IMR-90 (cell line): ENCODE results near the gene TUB. TPM values are rescaled to one million over a fixed set of nuclear protein-coding genes. Genes with fewer than 3 reads are reported as not detected.
A peak's percentile ranks its signal among the peaks of the same experiment; 100 is the strongest.

Experiments used
- ATAC-seq: fragments of 200-7000 bp; cut with Tn5 transposase; 2 replicates; pipeline ENCODE4 v1.9.1; 2020; ENCODE audit warnings: low read depth, mild to moderate bottlenecking, moderate library complexity
- BruUV-seq: library from RNA; stranded (reverse); fragments of 400-500 nt; replicated peaks from 2 replicates; lab custom pipeline; 2021; lab: Mats Ljungman, UMichigan
- CTCF ChIA-PET: fragments of 300-600 bp; formaldehyde crosslinking; extraction: SDS; loops from one replicate; lab custom pipeline; 2021; ENCODE audit warnings: antibody characterized with exemption; lab: Yijun Ruan, JAX
- POLR2A ChIA-PET: fragments of 300-600 bp; sonication (Branson Sonifier 250); formaldehyde crosslinking; loops from one replicate; lab custom pipeline; 2022; ENCODE audit warnings: antibody characterized with exemption; ENCODE audit not compliant: unreplicated experiment; lab: Charles Lee
- DNase-seq: peaks from one replicate; pipeline ENCODE4 v3.0.0; 2013
- H2AFZ ChIP-seq: replicated peaks from 2 replicates; pipeline ENCODE3; 2013; ENCODE audit warnings: low read length, mild to moderate bottlenecking; ENCODE audit not compliant: poor library complexity
- H2AK5ac ChIP-seq: 2 replicates; pipeline ENCODE4 v1.6.1; 2013; ENCODE audit warnings: low read depth, low read length, inconsistent platforms
- H2AK9ac ChIP-seq: replicated peaks from 2 replicates; pipeline ENCODE3; 2013; ENCODE audit warnings: mild to moderate bottlenecking, low read depth, low read length, moderate library complexity; ENCODE audit not compliant: poor library complexity
- H2BK120ac ChIP-seq: 2 replicates; pipeline ENCODE4 v1.6.1; 2013; ENCODE audit warnings: low read depth, low read length, inconsistent platforms
- H2BK15ac ChIP-seq: 3 replicates; pipeline ENCODE4 v1.6.1; 2013; ENCODE audit warnings: low read depth, low read length, inconsistent platforms
- H2BK20ac ChIP-seq: 2 replicates; pipeline ENCODE4 v1.6.1; 2013; ENCODE audit warnings: low read depth, mild to moderate bottlenecking, inconsistent platforms, low read length, moderate library complexity
- H2BK5ac ChIP-seq: 2 replicates; pipeline ENCODE4 v1.6.1; 2013; ENCODE audit warnings: mild to moderate bottlenecking, low read depth, low read length, inconsistent platforms; ENCODE audit not compliant: poor library complexity, severe bottlenecking
- H3K14ac ChIP-seq: replicated peaks from 2 replicates; pipeline ENCODE4 v1.6.1; 2013; ENCODE audit warnings: low read depth, low read length, inconsistent platforms
- H3K18ac ChIP-seq: 2 replicates; pipeline ENCODE4 v1.6.1; 2013; ENCODE audit warnings: low read depth, low read length, control low read depth
- H3K23ac ChIP-seq: 2 replicates; pipeline ENCODE4 v1.6.1; 2013; ENCODE audit warnings: low read depth, low read length, inconsistent platforms
- H3K27ac ChIP-seq: 2 replicates; pipeline ENCODE4 v1.5.1; 2013; ENCODE audit warnings: mild to moderate bottlenecking, control low read depth, low read length; ENCODE audit not compliant: insufficient read depth
- H3K27me3 ChIP-seq: 2 replicates; pipeline ENCODE4 v1.6.1; 2013; ENCODE audit warnings: low read length; ENCODE audit not compliant: control insufficient read depth, insufficient read depth
- H3K36me3 ChIP-seq: 2 replicates; pipeline ENCODE4 v1.6.1; 2013; ENCODE audit warnings: low read length, mixed read lengths; ENCODE audit not compliant: control insufficient read depth, insufficient read depth
- H3K4ac ChIP-seq: 2 replicates; pipeline ENCODE4 v1.6.1; 2013; ENCODE audit warnings: low read depth, low read length, inconsistent platforms
- H3K4me1 ChIP-seq: 2 replicates; pipeline ENCODE4 v1.6.1; 2013; ENCODE audit warnings: low read length, mixed read lengths; ENCODE audit not compliant: control insufficient read depth, insufficient read depth
- H3K4me2 ChIP-seq: 2 replicates; pipeline ENCODE4 v1.6.1; 2013; ENCODE audit warnings: low read depth, mild to moderate bottlenecking, control low read depth, low read length, moderate library complexity
- H3K4me3 ChIP-seq: 2 replicates; pipeline ENCODE4 v1.5.1; 2013; ENCODE audit warnings: low read depth, mild to moderate bottlenecking, control low read depth, low read length, moderate library complexity; ENCODE audit not compliant: insufficient read depth
- H3K56ac ChIP-seq: 2 replicates; pipeline ENCODE4 v1.6.1; 2013; ENCODE audit warnings: low read length, inconsistent platforms; ENCODE audit not compliant: insufficient read depth; ENCODE audit errors: extremely low read depth
- H3K79me1 ChIP-seq, 2 experiments: 2 replicates each; pipeline ENCODE4 v1.6.1; 2013; ENCODE audit warnings: low read length in 2 of 2, inconsistent platforms in 1 of 2, low read depth in 1 of 2
- H3K9ac ChIP-seq: 2 replicates; pipeline ENCODE4 v1.6.1; 2013; ENCODE audit warnings: low read depth, low read length, control low read depth
- H3K9me1 ChIP-seq: 2 replicates; pipeline ENCODE4 v1.6.1; 2013; ENCODE audit warnings: low read length, inconsistent platforms; ENCODE audit not compliant: insufficient read depth
- H3K9me3 ChIP-seq: 2 replicates; pipeline ENCODE4 v1.6.1; 2013; ENCODE audit warnings: low read length; ENCODE audit not compliant: control insufficient read depth, insufficient read depth
- H4K20me1 ChIP-seq: 2 replicates; pipeline ENCODE4 v1.6.1; 2013; ENCODE audit warnings: low read length, inconsistent platforms; ENCODE audit not compliant: insufficient read depth
- H4K5ac ChIP-seq: 2 replicates; pipeline ENCODE4 v1.6.1; 2013; ENCODE audit warnings: mild to moderate bottlenecking, low read depth, low read length, control low read depth
- H4K8ac ChIP-seq, 2 experiments: 2 replicates each; pipeline ENCODE4 v1.6.1; 2013; ENCODE audit warnings: low read depth in 2 of 2, low read length in 2 of 2, control low read depth in 1 of 2, inconsistent platforms in 1 of 2
- H4K91ac ChIP-seq: 2 replicates; pipeline ENCODE4 v1.6.1; 2013; ENCODE audit warnings: low read depth, low read length, inconsistent platforms; ENCODE audit not compliant: insufficient read depth
- ELK1 ChIP-seq: fragments of 150-350 bp; IDR thresholded peaks from 2 replicates; pipeline ENCODE4 v1.6.1; 2016; ENCODE audit warnings: low read depth, mild to moderate bottlenecking, low read length, moderate library complexity, borderline replicate concordance
- FOS ChIP-seq: fragments of 150-350 bp; IDR thresholded peaks from 2 replicates; pipeline ENCODE4 v1.6.1; 2016; ENCODE audit warnings: low read depth, low read length
- WGBS, 2 experiments: methylation state at CpG; one replicate each; pipeline versions ENCODE4 v1.1.5 to v1.1.7; 2013; ENCODE audit warnings: missing lambda C conversion rate in 2 of 2; ENCODE audit not compliant: insufficient read length in 1 of 2; ENCODE audit errors: extremely low coverage in 2 of 2; 5-methylcytosine and 5-hydroxymethylcytosine counted together
- dilution Hi-C: fragments of 300-500 bp; cut with HindIII; formaldehyde crosslinking; loops from one replicate; pipeline ENCODE4 v1.14.3; 2018; ENCODE audit warnings: low sequenced_read_pairs; ENCODE audit not compliant: unreplicated experiment
- in situ Hi-C: fragments of 300-500 bp; cut with MboI; formaldehyde crosslinking; loops from 3 replicates; pipeline ENCODE4 v1.14.3; 2019; ENCODE audit warnings: low sequenced_read_pairs, inconsistent platforms, mixed read lengths
- intact Hi-C: fragments of 100-400 bp; cut with micrococcal nuclease; formaldehyde crosslinking; loops from 2 replicates; pipeline ENCODE4 v1.10.0; 2022
- polyA plus RNA-seq, 3 experiments: library from polyadenylated mRNA; depleted of rRNA; stranded (reverse); fragments of >200 nt; gene quantifications; 2 replicates each; pipeline ENCODE4 v1.2.3, GENCODE V29; 2012; ENCODE audit warnings: low replicate concordance in 1 of 3
- total RNA-seq: library from RNA; depleted of rRNA; stranded (reverse); fragments of >200 nt; gene quantifications from 2 replicates; pipeline ENCODE4 v1.2.3, GENCODE V29; 2012

TUB gene
- total and polyA plus RNA-seq, 2 of the 4 experiments (the other 2 are of a cell fraction): 11.8 to 12.9 TPM

- no peak for TF ChIP-seq ELK1
Observed at GRCh38 chr11:8060801-8061554, 20.0 kb upstream of the TUB start (continued).

GRCh38 chr11:8061555-8062428, 19.2 kb upstream of the TUB start:
- no peaks in the 10 kb centered on the region for H3K36me3 ChIP-seq
- TF ChIP-seq FOS: no peak
- no peak overlapping the region for H2AK9ac ChIP-seq
- H3K4me3 ChIP-seq: no peak overlapping the region
- ChIA-PET POLR2A (no interaction called here), CTCF (no interaction called here)
- H3K27ac ChIP-seq: no peak overlapping the region
- 95% methylated on average over 8 of the region's 22 CpGs; no CpG with 5 or more reads in 1 of the 2 experiments for WGBS, 2 experiments
- no peak for ATAC-seq
- H2BK5ac ChIP-seq: no peak overlapping the region
- intact Hi-C loops (no loop called here), in situ Hi-C loops (no loop called here), dilution Hi-C loops (no loop called here)
- no peak overlapping the region for H3K56ac ChIP-seq
- no peak overlapping the region for H3K9ac ChIP-seq
- peak overlapping the region; percentile 79; the same call in 1 of the 2 replicates for H2AK5ac ChIP-seq
- no TSS peak for BruUV-seq
- no peaks in the 10 kb centered on the region for H4K20me1 ChIP-seq
- H4K8ac ChIP-seq: no peak overlapping the region
- no peak overlapping the region for H3K23ac ChIP-seq
- H3K9me3 ChIP-seq: no peaks in the 10 kb centered on the region
- no peak overlapping the region for H2AFZ ChIP-seq
- no peak overlapping the region for H2BK120ac ChIP-seq
- H3K18ac ChIP-seq: no peak overlapping the region
- H2BK15ac ChIP-seq: no peak overlapping the region
- H3K9me1 ChIP-seq: peaks cover 13% of the 10 kb centered on the region
- H2BK20ac ChIP-seq: no peak overlapping the region
- H3K27me3 ChIP-seq: no peaks in the 10 kb centered on the region; the same call in 1 of the 2 replicates
- DNase-seq: no peak
- H4K91ac ChIP-seq: no peak overlapping the region
- no peak overlapping the region for H3K4me2 ChIP-seq
- H3K4ac ChIP-seq: no peak overlapping the region
- no peaks in the 10 kb centered on the region for H3K79me1 ChIP-seq
- peaks cover 9% of the 10 kb centered on the region for H3K4me1 ChIP-seq
- H4K5ac ChIP-seq: no peak overlapping the region
- H3K14ac ChIP-seq: no peak overlapping the region
